IPS-NIHi7 (cell line): Measurements from ENCODE around the gene DIAPH3.
A peak's percentile ranks its signal among the peaks of the same experiment; 100 is the strongest.

Experiments used
- DNase-seq: peaks from one replicate; pipeline ENCODE4 v3.0.0; 2012; ENCODE audit warnings: mixed read lengths; ENCODE audit errors: extremely low spot score

DIAPH3 gene

DNA sequence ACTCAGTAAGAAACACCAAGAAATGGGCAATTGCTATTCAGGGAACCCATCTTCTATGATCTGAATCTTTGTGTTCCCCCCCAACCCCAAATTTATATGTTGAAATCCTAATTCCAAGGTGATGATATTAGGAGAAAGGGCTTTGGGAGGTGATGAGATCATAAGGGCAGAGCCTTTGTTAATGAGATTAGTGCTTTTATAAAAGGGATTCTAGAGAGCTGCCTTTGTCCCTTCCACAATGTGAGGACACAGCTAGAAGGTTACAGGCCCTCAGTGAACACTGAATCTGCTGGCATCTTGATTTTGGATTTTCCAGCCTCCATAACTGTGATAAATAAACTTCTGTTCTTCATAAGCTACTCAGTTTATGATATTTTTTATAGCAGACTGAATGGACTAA is 376.0 kb downstream of the DIAPH3 start:
- DNase-seq: no peak

DNA sequence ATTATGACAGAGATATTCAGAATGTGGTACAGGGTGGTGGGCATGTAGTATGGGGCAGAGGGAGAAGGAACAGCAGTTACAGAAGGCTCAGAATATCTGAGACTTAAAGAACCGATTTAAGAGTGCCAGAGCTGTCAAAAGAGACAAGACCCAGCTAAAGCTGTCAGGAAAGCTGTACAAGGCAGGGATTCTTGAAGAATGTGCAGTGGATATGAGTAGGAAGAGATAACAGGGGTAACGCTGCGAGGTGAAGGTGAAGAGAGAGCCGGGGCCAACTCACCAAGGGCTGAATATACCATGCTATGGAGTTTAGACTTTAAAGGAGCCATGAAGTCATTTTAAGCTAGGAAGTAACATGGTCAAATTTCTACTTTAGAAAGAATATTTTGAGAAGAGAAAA is 381.0 kb downstream of the DIAPH3 start:
- DNase-seq: no peak

DNA sequence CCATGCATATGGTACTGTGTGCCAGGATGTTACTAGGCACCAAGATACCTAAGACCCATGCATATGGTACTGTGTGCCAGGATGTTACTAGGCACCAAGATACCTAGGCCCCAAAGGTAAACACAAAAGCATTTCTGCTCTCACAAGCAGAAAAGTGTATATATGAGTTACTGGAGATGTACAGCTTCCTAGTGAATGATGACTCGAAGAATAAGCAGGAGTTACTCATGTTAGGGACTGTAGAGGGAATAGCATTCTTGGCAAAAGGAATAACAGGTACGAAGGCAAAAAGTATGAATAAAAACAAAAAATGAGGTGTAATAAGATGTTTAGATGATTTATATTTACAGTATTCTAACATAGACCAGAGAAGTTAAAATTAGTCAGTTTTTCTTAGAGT is 383.7 kb downstream of the DIAPH3 start:
- DNase-seq: no peak

DNA sequence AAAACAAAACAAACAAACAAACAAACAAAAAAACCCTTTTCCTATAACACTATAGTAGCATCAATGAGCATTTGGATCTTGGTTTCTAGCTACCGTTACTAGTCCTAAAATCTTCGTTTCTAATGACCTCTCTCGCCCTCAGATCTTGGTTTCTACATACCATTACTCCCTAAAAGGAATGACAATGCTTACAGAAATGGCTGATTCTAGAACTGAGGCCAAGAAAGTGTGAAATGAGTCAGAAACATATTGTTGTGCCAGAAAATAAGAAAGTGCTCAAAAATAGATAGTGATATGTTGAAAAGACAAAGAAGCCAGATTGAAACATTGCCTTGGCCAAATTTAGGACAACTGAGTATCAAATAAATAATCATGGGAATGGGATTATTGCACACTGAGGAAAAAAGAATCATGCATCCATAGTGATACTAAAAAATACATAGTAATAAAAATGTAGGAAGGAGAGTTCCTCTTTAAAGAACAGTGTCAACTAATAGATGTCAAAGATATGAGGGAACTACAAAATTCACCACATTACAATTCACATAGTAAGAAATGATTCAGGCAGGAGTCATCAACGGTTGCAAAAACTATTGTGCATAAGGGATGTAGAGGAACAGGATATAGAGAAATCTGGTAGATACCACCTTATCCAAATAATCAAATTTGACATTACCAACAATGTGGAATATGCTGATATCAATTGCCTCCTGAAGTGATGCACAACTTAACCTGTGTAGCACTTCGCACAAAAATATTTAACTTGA is 386.6 kb downstream of the DIAPH3 start:
- DNase-seq: no peak

DNA sequence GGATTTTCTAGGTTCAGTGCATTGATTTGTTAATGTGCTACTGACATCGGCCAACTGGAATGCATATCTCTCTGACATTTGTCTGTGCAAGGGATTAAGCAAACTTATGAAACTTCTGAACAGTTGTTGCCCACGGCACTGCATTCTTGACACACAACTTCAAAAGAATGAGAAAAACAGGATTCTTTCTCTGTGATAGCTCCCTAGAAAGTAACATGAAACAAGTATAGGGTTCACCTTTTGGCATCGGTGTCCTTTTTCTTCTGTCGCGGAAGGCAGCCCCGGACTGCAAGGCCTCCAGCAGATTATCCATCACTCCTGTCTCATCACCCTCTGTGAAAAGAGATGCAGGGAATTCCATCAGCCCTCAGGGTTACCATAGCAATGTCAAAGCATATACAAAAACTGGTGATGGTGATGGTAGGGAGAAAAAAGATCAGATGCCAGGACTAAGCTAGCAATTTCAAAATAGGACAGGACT is 389.2 kb downstream of the DIAPH3 start:
- no peak for DNase-seq

DNA sequence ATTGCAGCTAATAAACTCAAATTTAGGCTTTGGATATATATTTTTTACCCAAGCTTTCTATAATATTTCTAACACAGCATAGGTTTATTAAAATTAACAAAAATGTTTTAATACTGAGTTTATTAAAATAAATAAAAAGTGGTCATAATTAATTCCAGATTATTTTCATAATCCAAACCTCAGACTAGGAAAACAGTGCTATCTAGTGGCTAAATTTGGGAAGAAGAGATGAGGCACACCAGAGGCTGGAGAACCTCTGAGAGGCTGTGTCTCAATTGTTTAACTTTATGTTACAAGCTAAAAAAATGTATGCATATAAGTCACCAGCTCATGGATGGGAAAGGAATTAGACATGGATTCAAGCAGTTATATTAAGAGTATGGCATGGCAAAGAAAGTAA is 392.5 kb downstream of the DIAPH3 start:
- DNase-seq: no peak

DNA sequence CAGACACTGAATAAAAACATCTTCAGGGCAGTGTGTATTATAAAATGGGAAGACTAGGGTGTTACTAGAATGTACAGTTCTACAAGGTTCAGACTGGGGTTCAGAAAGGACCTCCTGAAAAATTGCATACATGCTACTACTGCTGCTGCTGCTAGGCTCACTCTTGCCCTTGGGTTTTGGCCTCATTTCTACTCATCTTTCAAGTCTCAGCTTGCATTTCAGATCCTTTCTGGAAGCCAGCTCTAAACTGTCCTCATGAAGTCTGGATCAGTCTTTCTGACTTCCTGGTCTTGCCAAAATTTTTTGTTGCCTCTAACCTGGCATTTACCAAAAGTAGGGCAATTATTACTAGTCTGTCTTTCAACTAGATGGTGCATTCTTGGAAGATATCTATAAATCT is 393.3 kb downstream of the DIAPH3 start:
- DNase-seq: no peak

DNA sequence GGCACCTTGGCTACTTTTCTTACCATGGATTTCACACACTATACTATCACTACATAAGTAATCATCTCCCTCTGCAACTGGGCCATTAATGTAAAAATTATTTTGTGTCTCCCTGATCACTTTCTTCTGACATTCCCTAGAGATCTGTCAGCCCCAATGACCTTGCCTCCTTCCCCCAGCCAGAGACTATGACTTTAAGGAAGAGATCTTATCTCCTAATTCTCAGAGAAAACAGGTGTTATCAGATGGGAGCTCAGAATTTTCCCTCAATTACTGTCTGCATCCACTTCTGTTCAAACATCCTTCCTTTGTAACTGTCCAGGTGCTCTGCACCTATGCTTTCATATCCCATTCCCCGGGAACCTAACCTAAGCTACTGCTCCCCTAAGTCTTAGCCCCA is 397.5 kb downstream of the DIAPH3 start:
- DNase-seq: no peak

DNA sequence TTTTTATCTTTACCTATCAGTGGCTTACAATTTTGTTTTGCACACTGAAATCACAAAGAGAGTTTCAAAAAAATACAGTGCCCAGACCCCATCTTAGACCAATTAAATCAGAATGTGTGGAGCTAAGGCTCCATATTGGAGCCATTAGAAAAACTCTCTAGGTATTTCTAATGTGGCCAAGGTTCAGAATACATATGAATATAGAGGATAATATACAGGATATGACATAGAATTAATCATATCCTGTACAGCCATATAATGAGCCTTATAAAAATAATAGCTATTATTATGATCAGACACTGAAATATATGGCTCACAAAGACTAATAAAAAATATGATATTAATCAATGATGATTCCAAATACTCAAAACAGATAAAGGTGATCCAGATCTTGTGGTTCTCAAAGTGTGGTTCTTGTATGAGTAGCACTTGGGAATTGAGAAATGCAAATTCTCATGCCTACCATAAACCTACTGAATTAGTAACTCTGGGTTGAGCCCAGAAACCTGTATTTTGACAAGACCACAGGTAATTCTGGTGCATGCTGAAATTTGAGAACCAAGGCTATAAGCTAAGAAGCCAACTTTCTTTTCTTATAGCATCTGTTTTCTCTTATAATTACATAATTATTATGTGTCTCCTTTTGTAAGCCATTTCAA is 408.0 kb downstream of the DIAPH3 start:
- DNase-seq: no peak

DNA sequence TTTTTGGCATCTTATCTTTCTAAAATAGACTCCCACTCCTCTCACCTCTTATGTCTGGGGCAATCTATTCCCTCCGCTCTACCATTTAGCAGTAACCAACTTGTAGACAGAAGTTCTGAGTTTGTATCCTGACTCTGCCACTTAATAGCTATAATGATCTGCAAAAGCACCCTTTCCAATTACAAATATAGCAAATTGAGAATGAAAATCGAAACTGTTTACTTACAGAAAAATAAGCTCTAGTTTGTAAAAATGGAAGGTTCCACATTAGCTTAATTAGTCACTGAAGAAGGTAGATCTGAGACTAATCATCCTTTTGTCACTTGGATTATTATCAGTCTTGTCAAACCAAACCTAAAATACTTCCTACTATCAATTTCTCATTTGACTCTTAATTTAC is 409.3 kb downstream of the DIAPH3 start:
- no peak for DNase-seq

DNA sequence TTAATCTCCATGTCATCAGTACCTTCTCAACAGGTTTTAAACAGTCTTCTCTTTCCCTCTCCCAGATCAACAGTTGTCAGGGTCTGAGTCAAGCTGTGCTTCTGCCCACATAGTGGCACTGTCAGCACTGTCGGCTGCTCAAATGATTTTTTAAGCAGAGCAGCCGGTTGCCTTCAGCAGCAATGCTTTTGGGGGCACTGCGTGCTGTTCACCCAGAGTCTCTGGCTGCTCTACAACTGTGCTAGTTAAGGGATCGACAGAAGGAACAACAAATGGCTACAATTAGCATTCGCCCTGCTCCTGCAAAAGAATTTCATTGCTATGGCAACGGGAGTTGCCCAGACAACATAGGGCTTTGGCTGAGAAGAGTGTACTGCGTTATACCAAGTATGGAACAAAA is 412.9 kb downstream of the DIAPH3 start:
- peak; percentile 70 for DNase-seq

DNA sequence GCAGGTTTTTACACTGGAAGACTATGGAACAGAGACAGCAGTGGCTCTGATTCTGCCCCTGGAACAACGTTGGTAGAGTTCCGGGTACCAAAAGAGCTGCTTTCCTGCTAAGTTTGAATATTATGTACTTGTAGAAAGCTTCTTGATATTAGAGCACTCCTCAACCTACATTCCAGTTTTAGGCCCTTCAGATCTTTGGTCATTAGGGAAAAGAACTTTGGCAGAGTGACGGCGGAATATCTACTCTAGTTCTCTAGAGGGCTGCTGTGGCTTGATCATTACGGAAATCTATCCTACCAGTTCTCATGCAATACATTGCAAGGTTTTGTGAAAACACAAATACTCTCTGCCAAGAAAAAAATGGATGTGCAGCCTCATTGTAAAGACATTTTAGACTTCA is 415.7 kb downstream of the DIAPH3 start:
- DNase-seq: no peak

DNA sequence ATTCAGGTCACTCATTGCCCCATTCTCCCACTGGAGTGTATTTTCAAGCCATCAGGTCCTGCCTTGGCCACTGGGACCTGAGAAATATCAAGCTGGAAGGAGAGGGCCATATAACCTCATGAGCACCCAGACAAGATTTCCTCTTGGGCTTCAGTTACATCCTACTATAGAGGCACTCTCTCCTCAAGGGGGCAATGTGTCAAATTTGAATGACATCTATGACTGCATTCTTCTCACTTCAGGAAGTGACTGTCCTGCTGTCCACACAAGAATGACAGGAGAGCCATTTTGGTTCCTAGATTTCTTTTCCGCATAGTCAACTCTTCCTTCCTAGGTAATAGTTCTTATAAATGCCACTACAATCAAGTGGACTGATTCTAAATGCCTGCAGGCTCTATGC is 416.2 kb downstream of the DIAPH3 start:
- no peak for DNase-seq

DNA sequence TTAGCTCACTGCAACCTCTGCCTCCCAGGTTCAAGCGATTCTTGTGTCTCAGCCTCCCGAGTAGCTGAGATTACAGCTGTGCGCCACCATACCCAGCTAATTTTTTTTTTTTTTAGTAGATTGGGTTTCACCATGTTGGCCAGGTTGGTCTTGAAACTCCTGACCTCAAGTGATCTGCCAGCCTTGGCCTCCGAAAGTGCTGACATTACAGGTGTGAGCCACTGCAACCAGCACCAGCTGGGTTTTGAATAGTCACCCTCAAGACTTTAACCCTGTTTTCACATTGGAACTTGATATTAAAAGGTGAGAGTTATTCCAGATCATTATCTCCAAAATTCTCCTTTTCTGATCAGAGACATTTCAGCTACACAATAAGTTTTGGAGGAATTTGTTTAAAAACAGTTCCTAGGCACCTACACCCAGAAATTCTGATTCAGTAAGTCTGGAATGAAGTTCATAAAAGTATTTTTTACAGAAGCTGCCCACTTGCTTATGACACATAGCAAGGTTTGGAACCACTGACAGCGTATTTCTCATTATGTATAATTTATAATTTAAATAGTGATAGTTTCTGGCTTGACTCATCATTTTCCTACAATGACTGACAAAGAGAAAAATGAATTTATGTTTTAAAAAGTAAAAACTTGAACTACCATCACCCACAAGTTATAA is 417.3 kb downstream of the DIAPH3 start:
- DNase-seq: no peak

DNA sequence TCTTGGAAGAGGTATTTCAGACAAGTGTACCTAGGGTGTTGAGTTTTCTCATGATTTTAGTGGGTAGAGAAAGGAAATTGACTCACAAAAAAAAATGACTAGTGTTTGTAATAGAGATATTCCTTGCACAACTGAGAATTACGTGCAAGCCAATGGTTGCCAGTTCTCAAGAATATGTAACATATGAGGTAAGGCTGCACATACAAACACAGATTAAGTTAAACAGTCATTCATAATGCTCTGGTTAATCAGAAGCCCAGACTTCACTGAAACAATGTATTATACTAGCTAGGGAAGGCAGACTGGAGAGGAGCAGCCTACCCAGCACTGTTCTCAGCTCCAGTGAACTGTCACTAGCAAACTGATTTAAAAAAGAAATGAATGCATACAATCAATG is 418.3 kb downstream of the DIAPH3 start:
- no peak for DNase-seq

DNA sequence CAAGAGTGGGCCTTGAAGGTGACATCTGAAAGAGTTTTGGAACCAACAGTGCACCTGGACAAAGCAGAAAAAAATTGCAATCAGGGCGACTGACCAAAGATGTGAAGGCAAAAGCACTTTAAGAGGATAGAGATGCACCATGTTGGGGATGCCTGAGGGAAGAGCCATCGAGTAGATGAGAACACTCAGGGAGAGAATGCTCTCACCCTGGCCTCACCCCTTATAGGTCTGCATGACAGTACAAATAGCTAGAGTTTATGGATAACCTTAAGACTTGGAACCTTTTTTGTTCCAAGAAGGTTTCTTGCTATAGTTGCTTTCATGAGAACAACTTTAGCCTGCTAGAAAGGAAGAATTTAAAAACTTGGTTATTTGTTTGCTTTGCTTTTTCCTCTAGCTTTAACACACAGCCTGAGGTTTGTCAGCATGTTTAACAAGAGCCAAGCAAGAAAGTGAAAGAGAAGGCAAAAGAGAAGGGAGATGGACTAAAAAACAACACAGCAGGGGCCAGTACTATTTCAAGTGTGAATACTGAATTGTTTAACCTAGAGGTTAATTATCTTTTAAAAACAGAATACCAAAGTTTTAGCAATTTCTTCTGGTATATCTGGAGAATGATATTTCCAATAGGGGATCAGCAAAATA is 418.9 kb downstream of the DIAPH3 start:
- no peak for DNase-seq

DNA sequence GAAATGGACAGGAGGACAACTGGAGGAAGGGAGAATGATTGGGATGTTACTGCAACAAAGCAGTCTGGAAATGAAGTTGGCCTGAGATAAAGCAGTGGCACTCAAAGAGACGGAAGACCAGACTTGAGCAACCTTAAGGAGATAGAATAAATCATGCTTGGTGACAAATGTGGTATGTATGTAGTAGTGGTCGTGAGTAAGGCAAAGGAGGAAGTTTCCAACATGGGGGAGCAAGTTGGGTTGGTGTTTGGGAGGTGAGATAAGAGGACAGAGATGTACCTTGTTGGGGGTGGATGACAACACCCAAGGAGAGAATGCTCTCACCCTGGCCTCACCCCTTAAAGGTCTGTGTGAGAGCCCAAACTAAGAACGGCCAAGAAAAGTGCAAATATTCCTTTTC is 420.5 kb downstream of the DIAPH3 start:
- DNase-seq: no peak

DNA sequence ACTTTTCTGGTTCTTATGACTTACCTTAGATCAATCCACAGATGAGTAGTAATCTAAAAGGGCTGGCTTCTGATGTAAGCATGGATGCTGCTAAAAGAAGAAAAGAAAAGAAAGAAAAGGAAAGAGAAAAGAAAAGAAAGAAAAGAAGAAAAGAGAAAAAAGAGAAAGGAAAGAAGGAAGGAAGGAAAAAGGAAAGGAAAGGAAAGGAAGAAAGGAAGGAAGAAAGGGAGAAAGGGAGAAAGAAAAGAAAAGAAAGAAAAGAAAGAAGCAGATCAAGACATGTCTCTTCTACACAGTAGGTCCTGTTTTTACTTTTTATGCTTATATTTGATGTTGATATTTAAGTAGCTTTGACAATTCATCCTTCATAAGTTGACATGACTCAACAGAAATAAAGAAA is 421.3 kb downstream of the DIAPH3 start:
- DNase-seq: no peak

DNA sequence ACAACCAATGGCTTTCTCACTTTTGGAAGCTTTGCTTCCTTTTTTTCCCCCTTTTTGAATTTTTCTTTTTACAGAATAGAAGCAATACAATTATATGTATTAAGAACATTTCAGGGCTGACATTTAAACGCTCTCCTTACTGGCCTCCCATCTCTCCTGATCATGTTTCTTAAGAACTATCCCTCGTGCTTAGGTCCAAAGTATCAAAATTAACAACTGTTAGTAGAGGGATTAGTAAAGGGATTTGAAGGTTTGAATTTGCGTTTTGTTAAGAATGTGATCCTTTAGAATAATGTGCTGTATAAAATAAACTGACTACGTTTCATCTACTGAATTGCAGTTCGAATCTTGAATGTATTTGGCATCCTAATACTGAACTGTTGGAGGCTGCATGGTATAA is 424.8 kb downstream of the DIAPH3 start:
- DNase-seq: no peak

DNA sequence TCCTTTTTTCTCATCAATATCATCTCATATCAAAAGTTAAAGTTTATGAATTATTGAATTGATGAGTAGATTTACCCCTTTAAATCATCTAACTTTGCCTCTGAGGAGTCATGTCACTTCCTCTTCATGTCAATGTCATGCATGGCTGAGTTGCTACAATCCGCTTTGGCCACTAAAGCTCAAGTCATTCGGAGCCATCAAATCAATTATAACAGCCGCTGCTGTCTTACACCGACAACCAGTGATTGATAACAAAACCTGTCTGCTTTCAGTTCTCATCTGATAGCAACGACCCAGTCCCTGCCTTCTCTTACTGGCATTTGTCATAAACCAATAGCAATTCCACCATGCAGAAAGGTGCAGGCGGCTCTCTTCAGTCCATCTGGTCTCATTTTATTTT is 429.3 kb downstream of the DIAPH3 start:
- DNase-seq: no peak

DNA sequence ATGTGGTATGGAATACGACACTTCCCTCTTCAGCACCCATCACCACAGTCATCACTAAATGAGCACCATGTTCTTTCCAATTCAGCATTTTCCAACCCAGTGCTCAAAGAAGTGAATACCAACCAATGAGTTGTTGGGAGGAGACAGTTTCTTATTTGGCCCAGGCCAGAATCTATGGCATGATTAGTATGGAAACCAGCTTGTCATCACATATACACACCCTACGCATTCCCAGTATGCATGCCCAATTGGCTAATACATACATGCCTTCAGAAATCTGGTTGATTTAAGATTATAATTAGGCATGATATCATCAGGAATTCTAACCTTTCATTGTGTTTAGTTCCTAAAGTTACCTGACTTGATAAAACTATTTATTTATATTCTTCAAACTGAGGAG is 430.0 kb downstream of the DIAPH3 start:
- no peak for DNase-seq

DNA sequence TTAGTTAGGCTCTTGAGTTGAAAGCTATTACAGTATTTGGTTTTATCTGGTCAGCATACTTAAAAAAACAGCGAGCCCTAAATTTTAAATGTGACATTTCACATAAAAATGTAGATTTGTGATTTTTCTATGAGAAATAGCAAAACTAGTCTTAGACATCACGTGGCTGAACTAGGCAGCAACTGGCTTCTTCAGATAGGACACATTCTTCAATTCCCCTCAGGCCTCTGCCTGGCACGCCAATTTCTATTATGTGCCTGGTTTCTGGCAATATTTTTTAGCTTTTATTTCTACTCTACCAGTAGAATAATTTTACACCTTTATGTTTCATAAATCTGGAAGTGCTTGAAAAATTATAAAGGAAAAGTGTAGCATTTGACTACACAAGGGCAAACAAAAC is 433.7 kb downstream of the DIAPH3 start:
- DNase-seq: no peak
